GM12878 (cell line): ENCODE data around the gene NKAP. TPM values are rescaled to one million over a fixed set of nuclear protein-coding genes. Genes with fewer than 3 reads are reported as not detected.
"Not testable (repeated sequence)": the region's sequence is repeated elsewhere in the genome, so short reads cannot be mapped to it uniquely, and the experiment has no call there.

Experiments
- ATAC-seq: fragments of 200-7000 bp; cut with Tn5 transposase; 3 replicates; pipeline ENCODE4 v1.9.1; 2020; ENCODE audit warnings: mild to moderate bottlenecking, moderate library complexity
- BruUV-seq: library from RNA; stranded (reverse); fragments of 400-500 nt; replicated peaks from 2 replicates; lab custom pipeline; 2021; lab: Mats Ljungman, UMichigan
- CTCF ChIA-PET: fragments of 300-600 bp; sonication (Branson Sonifier 250); formaldehyde crosslinking; extraction: SDS; loops from one replicate; lab custom pipeline; 2021; ENCODE audit warnings: inconsistent platforms; lab: Yijun Ruan, JAX
- POLR2A ChIA-PET: fragments of 350-600 bp; formaldehyde crosslinking; extraction: SDS; loops from one replicate; lab custom pipeline; 2021; ENCODE audit warnings: inconsistent platforms; lab: Charles Lee
- RAD21 ChIA-PET: fragments of 300-600 bp; sonication (Branson Sonifier 250); formaldehyde crosslinking; loops from one replicate; lab custom pipeline; 2023; ENCODE audit warnings: antibody characterized with exemption; ENCODE audit not compliant: unreplicated experiment; lab: Charles Lee
- SMC1A ChIA-PET: fragments of 300-600 bp; sonication (Branson Sonifier 250); formaldehyde crosslinking; loops from one replicate; lab custom pipeline; 2023; ENCODE audit not compliant: unreplicated experiment, uncharacterized antibody; lab: Charles Lee
- DNase-seq: peaks from one replicate; pipeline ENCODE4 v3.0.0-alpha.2; 2011; ENCODE audit warnings: low read depth, low spot score
- FAIRE-seq: peaks from 3 replicates; lab custom pipeline; 2011; peaks lifted over from hg19 to GRCh38; lab: Jason Lieb, UNC
- H2AFZ ChIP-seq: 2 replicates; pipeline ENCODE4 v1.6.0; 2011; ENCODE audit warnings: low read depth, low read length, control low read depth; ENCODE audit not compliant: control insufficient read depth
- H3K27ac ChIP-seq: 2 replicates; pipeline ENCODE4 v1.5.1; 2011; ENCODE audit warnings: control low read depth; ENCODE audit not compliant: control insufficient read depth, insufficient read depth
- H3K27me3 ChIP-seq, 2 experiments: replicated peaks in 1 of 2; 2 replicates each; pipeline versions ENCODE4 v1.6.0 to v1.6.1; 2011; ENCODE audit warnings: low read length in 1 of 2; ENCODE audit not compliant: control insufficient read depth in 2 of 2, insufficient read depth in 2 of 2
- H3K36me3 ChIP-seq, 2 experiments: 2 replicates each; pipeline ENCODE4 v1.5.1; 2011; ENCODE audit warnings: low read length in 1 of 2; ENCODE audit not compliant: control insufficient read depth in 2 of 2, insufficient read depth in 2 of 2
- H3K4me1 ChIP-seq: 2 replicates; pipeline ENCODE4 v1.6.1; 2011; ENCODE audit warnings: mild to moderate bottlenecking, low read length, moderate library complexity, mixed read lengths; ENCODE audit not compliant: control insufficient read depth, insufficient read depth
- H3K4me2 ChIP-seq: 2 replicates; pipeline ENCODE4 v1.6.0; 2011; ENCODE audit warnings: control low read depth; ENCODE audit not compliant: control insufficient read depth, insufficient read depth
- H3K4me3 ChIP-seq: fragments of 200-600 bp; sonication (generic); 2 replicates; pipeline ENCODE4 v1.5.1; 2016
- H3K79me2 ChIP-seq: 2 replicates; pipeline ENCODE4 v1.6.0; 2011; ENCODE audit warnings: low read length; ENCODE audit not compliant: control insufficient read depth, insufficient read depth
- H3K9ac ChIP-seq: 2 replicates; pipeline ENCODE4 v1.8.0; 2011; ENCODE audit warnings: low read length, control low read depth, mixed read lengths; ENCODE audit not compliant: control insufficient read depth, insufficient read depth
- H3K9me3 ChIP-seq: replicated peaks from 3 replicates; pipeline ENCODE4 v1.5.1; 2011; ENCODE audit warnings: mild to moderate bottlenecking, low read length; ENCODE audit not compliant: control insufficient read depth, insufficient read depth
- H4K20me1 ChIP-seq: 2 replicates; pipeline ENCODE4 v1.6.0; 2011; ENCODE audit not compliant: control insufficient read depth, insufficient read depth
- BHLHE40 ChIP-seq, 2 experiments: fragments of 450-650 bp in 1 of 2; IDR thresholded peaks; 2 replicates each; pipeline ENCODE4 v1.6.1; 2011 to 2017; ENCODE audit warnings: low read depth in 2 of 2, borderline replicate concordance in 1 of 2, improper control_type of control experiment in 1 of 2, low read length in 1 of 2, mild to moderate bottlenecking in 1 of 2
- HDAC2 ChIP-seq: fragments of 200-600 bp; sonication (generic); IDR thresholded peaks from 2 replicates; pipeline ENCODE4 v1.6.1; 2017
- IRF4 ChIP-seq: IDR thresholded peaks from 2 replicates; pipeline ENCODE4 v1.6.1; 2011; ENCODE audit warnings: low read depth, low read length
- MTA2 ChIP-seq: fragments of 450-650 bp; IDR thresholded peaks from 2 replicates; pipeline ENCODE4 v1.6.1; 2016; ENCODE audit warnings: low read depth, mild to moderate bottlenecking, moderate library complexity
- NR2C2 ChIP-seq: IDR thresholded peaks from 2 replicates; pipeline ENCODE4 v1.6.1; 2011; ENCODE audit warnings: borderline replicate concordance, low read depth; ENCODE audit not compliant: control insufficient read depth, insufficient read length
- PAX8 ChIP-seq: fragments of 450-650 bp; IDR thresholded peaks from 2 replicates; pipeline ENCODE4 v1.6.1; 2017; ENCODE audit warnings: mild to moderate bottlenecking, moderate library complexity
- PML ChIP-seq: IDR thresholded peaks from 2 replicates; pipeline ENCODE4 v1.6.1; 2012; ENCODE audit warnings: low read length, inconsistent platforms
- POU2F2 ChIP-seq: IDR thresholded peaks from 3 replicates; pipeline ENCODE4 v1.6.1; 2011; ENCODE audit warnings: low read depth, mild to moderate bottlenecking, low read length, borderline replicate concordance
- SIN3A ChIP-seq: IDR thresholded peaks from 2 replicates; pipeline ENCODE4 v1.6.1; 2012; ENCODE audit warnings: low read depth, low read length, improper control_type of control experiment
- WGBS: methylation state at CpG from one replicate; pipeline ENCODE4 v1.1.6; 2016; ENCODE audit warnings: low lambda C conversion rate; ENCODE audit not compliant: insufficient replicate concordance, insufficient coverage; ENCODE audit errors: missing lambda C conversion rate; 5-methylcytosine and 5-hydroxymethylcytosine counted together
- in situ Hi-C: fragments of 300-500 bp; cut with MboI; formaldehyde crosslinking; loops from 9 replicates; pipeline ENCODE4 v1.14.3; 2018; ENCODE audit warnings: mixed read lengths
- intact Hi-C: fragments of 100-400 bp; cut with micrococcal nuclease; formaldehyde crosslinking; loops from one replicate; pipeline ENCODE4 v1.14.2; 2022; ENCODE audit not compliant: unreplicated experiment
- polyA plus RNA-seq, 11 experiments: library from polyadenylated mRNA; depleted of rRNA in 4 of 11; unstranded in 6 of 11; stranded (reverse) in 5 of 11; fragments of >200 nt; fragmentation: Nextera tagmentation in 4 of 11; fragmentation: Illumina TruSeq in 1 of 11; extraction: Ambion mirVana in 4 of 11; extraction: Trizol in 1 of 11; gene quantifications; 1 replicate in 1 of 11; 2 replicates in 10 of 11; pipeline versions ENCODE4 v1.2.1 to v1.2.3, GENCODE V29; 2011 to 2016; ENCODE audit warnings: inconsistent platforms in 2 of 11, missing spikeins in 2 of 11, low read depth in 1 of 11
- total RNA-seq, 4 experiments: library from RNA; depleted of rRNA in 3 of 4; stranded (reverse); fragments of >200 nt in 3 of 4; fragmentation: Illumina TruSeq in 1 of 4; extraction: Trizol in 1 of 4; gene quantifications; 2 replicates each; pipeline versions ENCODE4 v1.2.1 to v1.2.3, GENCODE V29; 2013 to 2021
- TF ChIP-seq, protein P1 (sequence below): fragments of 450-650 bp; IDR thresholded peaks from 2 replicates; pipeline ENCODE4 v1.6.1; 2016; ENCODE audit warnings: mild to moderate bottlenecking
- TF ChIP-seq, protein P2 (sequence below): fragments of 450-650 bp; IDR thresholded peaks from 2 replicates; pipeline ENCODE4 v1.6.1; 2014; ENCODE audit warnings: mild to moderate bottlenecking

Gene NKAP
- total and polyA plus RNA-seq, 10 of the 15 experiments (the other 5 are each of a cell fraction or from before 2014, with no cell fraction given): 2.4 to 6.9 (median 5.3) TPM

DNA sequence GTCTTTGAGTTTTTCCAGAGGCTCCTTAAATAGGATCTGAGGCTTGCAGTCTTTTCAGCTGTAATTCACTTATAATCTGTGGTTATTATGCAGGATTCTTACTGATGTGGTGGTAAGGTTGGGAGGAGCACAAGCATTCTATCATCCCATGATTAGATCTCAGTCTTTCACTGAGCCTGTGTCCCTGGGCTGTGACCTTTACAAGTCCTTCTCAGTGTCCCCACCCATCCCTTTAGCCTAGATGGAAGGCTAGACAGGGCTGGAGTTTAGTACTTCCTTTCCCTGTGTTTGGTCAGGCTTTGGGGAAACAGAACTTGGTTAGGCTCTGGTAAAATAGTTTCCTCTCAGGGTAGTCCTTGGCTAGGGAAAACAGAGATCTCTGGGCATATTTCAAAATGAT is 17.1 kb upstream of the NKAP start:
- DNase-seq: no peak
- no peak overlapping the region for H3K4me2 ChIP-seq
- intact Hi-C loops (no loop called here), in situ Hi-C loops (no loop called here)
- no TSS peak for BruUV-seq
- ChIA-PET CTCF (no interaction called here), SMC1A (no interaction called here), RAD21 (no interaction called here), POLR2A (no interaction called here)
- no peak overlapping the region for H3K27ac ChIP-seq
- H3K4me3 ChIP-seq: no peak overlapping the region
- H3K27me3 ChIP-seq: no peaks in the 10 kb centered on the region
- H2AFZ ChIP-seq: no peak overlapping the region
- H3K36me3 ChIP-seq: no peaks in the 10 kb centered on the region
- H3K9ac ChIP-seq: no peak overlapping the region
- H3K4me1 ChIP-seq: no peaks in the 10 kb centered on the region
- TF ChIP-seq, protein P1, sequence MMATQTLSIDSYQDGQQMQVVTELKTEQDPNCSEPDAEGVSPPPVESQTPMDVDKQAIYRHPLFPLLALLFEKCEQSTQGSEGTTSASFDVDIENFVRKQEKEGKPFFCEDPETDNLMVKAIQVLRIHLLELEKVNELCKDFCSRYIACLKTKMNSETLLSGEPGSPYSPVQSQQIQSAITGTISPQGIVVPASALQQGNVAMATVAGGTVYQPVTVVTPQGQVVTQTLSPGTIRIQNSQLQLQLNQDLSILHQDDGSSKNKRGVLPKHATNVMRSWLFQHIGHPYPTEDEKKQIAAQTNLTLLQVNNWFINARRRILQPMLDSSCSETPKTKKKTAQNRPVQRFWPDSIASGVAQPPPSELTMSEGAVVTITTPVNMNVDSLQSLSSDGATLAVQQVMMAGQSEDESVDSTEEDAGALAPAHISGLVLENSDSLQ: no peak
- TF ChIP-seq PML (no peak), NR2C2 (no peak), HDAC2 (no peak), BHLHE40 (IDR thresholded peaks at IDR 0.05; ENCODE audit: borderline replicate concordance in 1 of 2, low read depth in 2 of 2, low read length in 1 of 2) (no peak), PAX8 (no peak), SIN3A (no peak), IRF4 (no peak), POU2F2 (no peak), MTA2 (no peak)
- TF ChIP-seq, protein P2, sequence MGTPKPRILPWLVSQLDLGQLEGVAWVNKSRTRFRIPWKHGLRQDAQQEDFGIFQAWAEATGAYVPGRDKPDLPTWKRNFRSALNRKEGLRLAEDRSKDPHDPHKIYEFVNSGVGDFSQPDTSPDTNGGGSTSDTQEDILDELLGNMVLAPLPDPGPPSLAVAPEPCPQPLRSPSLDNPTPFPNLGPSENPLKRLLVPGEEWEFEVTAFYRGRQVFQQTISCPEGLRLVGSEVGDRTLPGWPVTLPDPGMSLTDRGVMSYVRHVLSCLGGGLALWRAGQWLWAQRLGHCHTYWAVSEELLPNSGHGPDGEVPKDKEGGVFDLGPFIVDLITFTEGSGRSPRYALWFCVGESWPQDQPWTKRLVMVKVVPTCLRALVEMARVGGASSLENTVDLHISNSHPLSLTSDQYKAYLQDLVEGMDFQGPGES: no peak
- H4K20me1 ChIP-seq: no peaks in the 10 kb centered on the region
- ATAC-seq: no peak
- no peaks in the 10 kb centered on the region for H3K79me2 ChIP-seq
- no peaks in the 10 kb centered on the region; the same call in 2 of the 3 replicates for H3K9me3 ChIP-seq
- no peak for FAIRE-seq

DNA sequence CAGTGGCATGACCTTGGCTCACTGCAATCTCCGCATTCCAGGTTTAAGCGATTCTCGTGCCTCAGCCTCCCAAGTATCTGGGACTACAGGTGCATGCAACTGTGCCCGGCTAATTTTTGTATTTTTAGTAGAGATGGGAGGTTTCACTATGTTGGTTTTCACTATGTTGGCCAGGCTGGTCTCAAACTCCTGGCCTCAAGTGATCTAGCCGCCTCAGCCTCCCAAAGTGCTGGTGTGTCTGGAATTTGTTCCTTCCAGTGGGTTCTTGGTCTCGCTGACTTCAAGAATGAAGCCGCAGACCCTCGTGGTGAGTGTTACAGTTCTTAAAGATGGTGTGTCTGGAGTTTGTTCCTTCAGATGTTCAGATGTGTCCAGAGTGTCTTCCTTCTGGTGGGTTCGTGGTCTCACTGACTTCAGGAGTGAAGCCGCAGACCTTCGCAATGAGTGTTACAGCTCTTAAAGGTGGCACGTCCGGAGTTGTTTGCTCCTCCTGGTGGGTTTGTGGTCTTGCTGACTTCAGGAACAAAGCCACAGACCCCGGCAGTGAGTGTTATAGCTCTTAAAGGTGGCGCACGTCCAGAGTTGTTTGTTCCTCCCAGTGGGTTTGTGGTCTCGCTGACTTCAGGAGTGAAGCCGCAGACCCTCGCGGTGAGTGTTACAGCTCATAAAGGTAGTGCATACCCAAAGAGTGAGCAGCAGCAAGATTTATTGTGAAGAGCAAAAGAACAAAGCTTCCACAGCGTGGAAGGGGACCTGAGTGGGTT is 12.4 kb upstream of the NKAP start:
- H3K36me3 ChIP-seq, H3K4me3 ChIP-seq, SMC1A ChIA-PET, ATAC-seq, H4K20me1 ChIP-seq, BruUV-seq, FAIRE-seq, CTCF ChIA-PET, H3K9ac ChIP-seq, in situ Hi-C loops, POLR2A ChIA-PET, intact Hi-C loops, H3K4me1 ChIP-seq, RAD21 ChIA-PET, H3K4me2 ChIP-seq, H3K27ac ChIP-seq, DNase-seq, H3K9me3 ChIP-seq, H3K27me3 ChIP-seq, H2AFZ ChIP-seq, H3K79me2 ChIP-seq: not testable (repeated sequence)
- 54% methylated on average over 21 of the region's 21 CpGs for WGBS
